Psoas muscle (tissue), 8 donors: ENCODE measurements around the gene IGFBP1. TPM values are rescaled to one million over a fixed set of nuclear protein-coding genes. Genes with fewer than 3 reads are reported as not detected.

ENCODE experiments used
- ATAC-seq, 4 donors: fragments of 200-7000 bp; cut with Tn5 transposase; one replicate each; pipeline ENCODE4 v1.9.1; 2020; ENCODE audit warnings: moderate library complexity in 3 of 4, mild to moderate bottlenecking in 2 of 4
- DNase-seq, 2 donors: peaks; one replicate each; pipeline ENCODE4 v3.0.0-alpha.2; 2020
- H3K27ac ChIP-seq: fragments of 200-600 bp; one replicate; pipeline ENCODE4 v1.8.0; 2022
- H3K27me3 ChIP-seq, 3 donors: fragments of 200-600 bp in 1 of 3; one replicate each; pipeline versions ENCODE4 v1.6.1 to v1.8.0; 2013 to 2022; ENCODE audit warnings: low read length in 2 of 3, mild to moderate bottlenecking in 2 of 3, moderate library complexity in 1 of 3; ENCODE audit not compliant: insufficient read depth in 3 of 3
- H3K36me3 ChIP-seq, 2 donors: fragments of 200-600 bp in 1 of 2; one replicate each; pipeline versions ENCODE4 v1.6.1 to v1.8.0; 2013 to 2022; ENCODE audit warnings: low read depth in 1 of 2, mild to moderate bottlenecking in 1 of 2, moderate library complexity in 1 of 2; ENCODE audit not compliant: insufficient read depth in 1 of 2
- H3K4me1 ChIP-seq: fragments of 200-600 bp; one replicate; pipeline ENCODE4 v1.8.0; 2022
- H3K4me3 ChIP-seq: fragments of 200-600 bp; one replicate; pipeline ENCODE4 v1.8.0; 2022; ENCODE audit warnings: mild to moderate bottlenecking
- H3K9me3 ChIP-seq: fragments of 200-600 bp; one replicate; pipeline ENCODE4 v1.8.0; 2022
- WGBS, 3 donors: extraction: QIAGEN DNeasy Blood & Tissue Kit; methylation state at CpG; one replicate each; pipeline versions ENCODE4 v1.1.6 to v1.1.7; 2013; 5-methylcytosine and 5-hydroxymethylcytosine counted together
- intact Hi-C, 2 donors: fragments of 100-400 bp; cut with DNase I; formaldehyde crosslinking; loops; one replicate each; pipeline versions ENCODE4 v1.11.0 to v1.14.2; 2022
- polyA plus RNA-seq, 3 donors: library from polyadenylated mRNA; stranded (reverse); fragments of 200-250 nt; gene quantifications; one replicate each; pipeline ENCODE4 v1.2.3, GENCODE V29; 2013
- total RNA-seq, 4 donors: library from RNA; stranded (reverse); fragmentation: NEBNext Ultra II Directional in 2 of 4; extraction: Animal tissue kit (Norgen Biotek cat#: 25700) in 2 of 4; gene quantifications; one replicate each; pipeline versions ENCODE4 v1.2.1 to v1.2.4, GENCODE V29; 2021 to 2023
- TF ChIP-seq, protein P1 (sequence below): fragments of 200-600 bp; IDR thresholded peaks from one replicate; pipeline ENCODE4 v1.8.0; 2022; ENCODE audit warnings: antibody characterized with exemption
- donor health status: healthy with polysubstance abuse.
- donor health status: DM: no; HTN: no; CAD: no; lungs with moderate emphysema.
- donor health status: Bipolar disorder and iron deficiency.
- donor health status: healthy.
- donor health status: DM: yes; HTN: yes; CAD: no.
- donor health status: DM: no; HTN: no; CAD: no.
- donor health status: DM: no; HTN: no; CAD: no.
- donor health status: DM: yes; HTN: yes; CAD: no.

The IGFBP1 gene
- total and polyA plus RNA-seq, 7 donors, result not detected

GRCh38 chr7:45872116-45873034 is 15.9 kb upstream of the IGFBP1 start:
- no peaks in the 10 kb centered on the region for H3K4me1 ChIP-seq
- no peaks in the 10 kb centered on the region for H3K9me3 ChIP-seq
- H3K27me3 ChIP-seq, result peaks cover 0 to 6% (median 0%) of the 10 kb centered on the region in 3 donors
- intact Hi-C loops, result no loop called here
- DNase-seq, result no peak
- TF ChIP-seq, protein P1, sequence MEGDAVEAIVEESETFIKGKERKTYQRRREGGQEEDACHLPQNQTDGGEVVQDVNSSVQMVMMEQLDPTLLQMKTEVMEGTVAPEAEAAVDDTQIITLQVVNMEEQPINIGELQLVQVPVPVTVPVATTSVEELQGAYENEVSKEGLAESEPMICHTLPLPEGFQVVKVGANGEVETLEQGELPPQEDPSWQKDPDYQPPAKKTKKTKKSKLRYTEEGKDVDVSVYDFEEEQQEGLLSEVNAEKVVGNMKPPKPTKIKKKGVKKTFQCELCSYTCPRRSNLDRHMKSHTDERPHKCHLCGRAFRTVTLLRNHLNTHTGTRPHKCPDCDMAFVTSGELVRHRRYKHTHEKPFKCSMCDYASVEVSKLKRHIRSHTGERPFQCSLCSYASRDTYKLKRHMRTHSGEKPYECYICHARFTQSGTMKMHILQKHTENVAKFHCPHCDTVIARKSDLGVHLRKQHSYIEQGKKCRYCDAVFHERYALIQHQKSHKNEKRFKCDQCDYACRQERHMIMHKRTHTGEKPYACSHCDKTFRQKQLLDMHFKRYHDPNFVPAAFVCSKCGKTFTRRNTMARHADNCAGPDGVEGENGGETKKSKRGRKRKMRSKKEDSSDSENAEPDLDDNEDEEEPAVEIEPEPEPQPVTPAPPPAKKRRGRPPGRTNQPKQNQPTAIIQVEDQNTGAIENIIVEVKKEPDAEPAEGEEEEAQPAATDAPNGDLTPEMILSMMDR, result no peak
- WGBS, 3 donors, result 61 to 73% (median 72%) methylated on average over 8 to 10 of the region's 10 CpGs
- no peaks in the 10 kb centered on the region for H3K36me3 ChIP-seq
- ATAC-seq, result no peak
- H3K27ac ChIP-seq, result no peak overlapping the region
- H3K4me3 ChIP-seq, result no peak overlapping the region

- DNase-seq (no peak), ATAC-seq (no peak)
- no peaks in the 10 kb centered on the region for H3K4me1 ChIP-seq
- H3K27me3 ChIP-seq, result peaks cover 0 to 5% (median 0%) of the 10 kb centered on the region in 3 donors
- no peak within 1 kb of the TSS for H3K27ac ChIP-seq
- TF ChIP-seq, protein P1, result no peak
- H3K4me3 ChIP-seq, result no peak within 1 kb of the TSS
- H3K9me3 ChIP-seq, result no peaks in the 10 kb centered on the region
- no peaks in the 10 kb centered on the region for H3K36me3 ChIP-seq
- intact Hi-C loops, result no loop called here
- WGBS, 3 donors, result 86 to 94% (median 92%) methylated on average over 7 of the region's 7 CpGs
Observed at GRCh38 chr7:45873035-45873354, 15.3 kb upstream of the IGFBP1 start, which contains the start of gene CCDC201. Gene CCDC201, minus strand, starts transcription at chr7:45873082. Its CDS starts 75 bp downstream, at chr7:45873007.

GRCh38 chr7:45873355-45873754 is 14.9 kb upstream of the IGFBP1 start:
- Histone ChIP-seq H3K4me3 (no peak overlapping the region), H3K27ac (no peak overlapping the region), H3K4me1 (no peaks in the 10 kb centered on the region), H3K27me3 (peaks cover 0 to under 1% (median 0%) of the 10 kb centered on the region in 3 donors), H3K36me3 (no peaks in the 10 kb centered on the region), H3K9me3 (no peaks in the 10 kb centered on the region)
- DNase-seq (no peak), ATAC-seq (no peak)
- intact Hi-C loops, result no loop called here
- TF ChIP-seq, protein P1, result no peak
- 70 to 78% (median 77%) methylated on average over 6 of the region's 6 CpGs for WGBS, 3 donors

DNA sequence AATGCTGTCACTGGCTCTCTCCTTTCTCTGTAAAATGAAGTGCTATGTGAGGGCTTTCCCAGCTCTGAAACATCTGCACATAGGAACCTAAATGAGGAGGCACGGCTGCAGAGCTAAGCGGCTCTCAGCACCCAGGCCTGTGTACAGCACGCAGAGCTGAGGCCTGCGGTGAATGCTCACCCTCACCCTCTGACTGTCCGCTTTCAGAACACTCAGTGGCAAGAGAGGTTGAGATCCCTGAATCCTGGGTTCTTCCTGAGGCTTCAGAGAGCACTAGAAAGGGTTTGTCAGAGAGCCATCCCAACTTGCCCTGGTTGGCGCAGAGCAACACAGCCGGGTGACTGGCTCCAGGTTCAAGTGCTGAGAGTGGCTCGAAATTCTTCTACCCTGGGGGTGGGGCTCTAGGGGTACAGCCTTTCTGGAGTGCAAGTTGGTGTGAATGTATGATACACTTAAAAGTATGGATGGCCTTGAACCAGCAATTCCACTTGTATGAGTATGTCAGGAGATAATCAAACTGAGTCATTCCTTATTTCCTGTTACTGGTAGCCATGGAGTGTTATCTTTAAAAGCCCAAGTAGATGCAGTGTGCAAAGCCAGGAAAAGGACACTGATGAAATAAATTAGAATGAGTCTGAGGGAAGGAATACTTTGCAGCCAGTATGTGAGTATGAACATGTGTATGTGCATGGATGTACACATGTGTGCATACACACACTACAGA is 13.7 kb upstream of the IGFBP1 start:
- TF ChIP-seq, protein P1, result no peak
- intact Hi-C loops, result no loop called here
- no peak for ATAC-seq

More for the DNA sequence above, 13.7 kb upstream of the IGFBP1 start:
- no peaks in the 10 kb centered on the region for H3K9me3 ChIP-seq
- WGBS, 3 donors, result 84 to 90% (median 85%) methylated on average over 8 of the region's 8 CpGs
- H3K27ac ChIP-seq, result no peak overlapping the region
- no peak overlapping the region for H3K4me3 ChIP-seq
- DNase-seq, result no peak
- no peaks in the 10 kb centered on the region for H3K27me3 ChIP-seq
- H3K36me3 ChIP-seq, result no peaks in the 10 kb centered on the region
- no peaks in the 10 kb centered on the region for H3K4me1 ChIP-seq
